K562 (cell line): ENCODE measurements around the gene LRP1.

ENCODE experiments used
- CUX1 ChIP-seq: fragments of 200-800 bp; sonication (Bioruptor generic); IDR thresholded peaks from 2 replicates; pipeline ENCODE4 v1.6.1; 2016; ENCODE audit warnings: missing genetic modification characterization, missing compliant biosample characterization
- HDAC1 ChIP-seq, 2 experiments: fragments of 450-650 bp; IDR thresholded peaks; 2 replicates each; pipeline ENCODE4 v1.6.1; 2016 to 2017; ENCODE audit warnings: inconsistent platforms in 1 of 2, mild to moderate bottlenecking in 1 of 2, moderate library complexity in 1 of 2
- HOMEZ ChIP-seq: fragments of 250-450 bp; sonication (Bioruptor Pico); IDR thresholded peaks from 2 replicates; pipeline ENCODE4 v1.4.0; 2020; ENCODE audit warnings: mild to moderate bottlenecking, moderate library complexity
- POLR2A ChIP-seq: fragments of 450-650 bp; conservative IDR thresholded peaks from 2 replicates; pipeline ENCODE4 v1.6.1; 2016
- RHOXF2B ChIP-seq: fragments of 250-450 bp; sonication (Bioruptor Pico); conservative IDR thresholded peaks from 2 replicates; pipeline ENCODE4 v1.5.1; 2021
- TRIM28 ChIP-seq: fragments of 450-650 bp; IDR thresholded peaks from 2 replicates; pipeline ENCODE4 v1.6.1; 2017
- U2AF2 ChIP-seq: fragments of 200-400 bp; formaldehyde crosslinking; optimal IDR thresholded peaks from 2 replicates; pipeline ENCODE3; 2017; ENCODE audit warnings: low read depth, mild to moderate bottlenecking, low read length
- ZZZ3 ChIP-seq: fragments of 450-650 bp; IDR thresholded peaks from 2 replicates; pipeline ENCODE4 v1.6.1; 2016; ENCODE audit warnings: antibody characterized with exemption, mild to moderate bottlenecking, moderate library complexity

GRCh38 chr12:57164966-57165625, 36.8 kb downstream of the LRP1 start:
- no peak for TF ChIP-seq TRIM28
- TF ChIP-seq U2AF2 = no peak
- no peak for TF ChIP-seq POLR2A
- TF ChIP-seq HOMEZ (CRISPR knock-in tag) = no peak
- no peak for TF ChIP-seq CUX1 (CRISPR knock-in tag)
- no peak for TF ChIP-seq ZZZ3
- TF ChIP-seq RHOXF2B (CRISPR knock-in tag) = no peak
- no peak for TF ChIP-seq HDAC1 (IDR thresholded peaks at IDR 0.05)
